Measurements from ENCODE around the gene C1QTNF6.

C1QTNF6 gene

DNA sequence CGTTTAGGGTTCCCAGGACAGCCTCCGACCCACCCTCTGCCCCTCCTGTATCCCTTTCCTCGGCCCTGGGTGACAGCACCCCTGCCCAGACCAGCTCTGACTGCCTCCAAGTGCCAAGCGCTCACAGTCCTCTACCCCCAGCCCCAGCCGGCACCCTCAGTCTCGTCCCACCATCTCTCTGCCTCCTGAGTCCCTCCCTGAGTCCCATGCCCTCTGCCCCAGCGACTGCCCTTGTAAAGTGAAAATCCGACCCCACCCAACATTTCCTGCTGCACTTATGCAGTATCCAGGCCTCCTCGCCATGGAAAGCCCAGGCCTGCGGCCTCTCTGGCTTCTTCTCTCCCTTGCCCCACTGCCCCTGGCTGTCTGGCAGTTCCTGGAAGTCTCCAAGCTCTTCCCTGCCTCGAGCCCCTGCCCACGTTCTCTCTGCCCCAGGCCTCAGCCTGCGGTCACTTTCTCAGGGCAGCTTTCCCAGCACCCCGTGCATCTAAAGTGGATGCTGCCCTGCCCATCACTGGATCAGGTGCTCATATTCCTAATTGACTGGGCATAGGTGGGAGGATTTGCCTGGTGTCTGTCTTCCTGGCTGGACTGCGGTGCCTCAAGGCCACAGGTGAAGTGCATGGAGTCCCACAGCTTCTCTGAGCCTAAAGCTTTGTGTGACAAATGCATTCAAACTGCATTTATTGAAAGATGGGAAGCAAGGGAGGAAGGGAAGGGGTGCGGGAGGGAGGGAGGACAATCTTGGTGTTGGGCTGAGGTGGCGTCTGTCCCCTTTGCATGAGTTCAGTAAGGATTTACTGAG lies 20.7 kb downstream of the C1QTNF6 start:
- DNase-seq (ENCODE audit: insufficient read length, low spot score) (no peak), FAIRE-seq (peak; percentile 5)
- TF ChIP-seq POU2F2 (IDR thresholded peaks at IDR 0.05; ENCODE audit: low read depth, low read length) (no peak), POLR2AphosphoS5 (IDR thresholded peaks at IDR 0.05; ENCODE audit: low read depth, low read length) (no peak), SPI1 (IDR thresholded peaks at IDR 0.05; ENCODE audit: low read depth, low read length) (no peak)

DNA sequence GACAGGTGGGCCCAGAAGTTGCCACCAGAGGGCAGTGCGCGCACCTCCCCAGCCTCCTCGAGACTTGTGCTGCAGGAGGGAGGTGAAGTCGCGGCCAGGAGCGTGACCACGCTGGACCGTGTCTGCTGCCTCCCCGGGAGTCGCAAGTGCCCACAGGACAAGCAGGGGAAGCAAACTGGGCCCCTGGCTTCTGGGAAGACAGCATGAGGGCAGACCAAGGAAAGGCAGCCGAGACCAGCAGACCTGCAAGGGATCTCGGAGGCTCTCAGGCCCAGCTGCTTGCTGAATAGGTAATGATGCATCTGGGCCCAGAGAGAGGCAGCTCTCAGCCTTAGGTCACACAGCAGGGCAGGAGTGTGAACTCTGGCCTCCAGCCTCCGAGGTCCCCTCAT lies 21.4 kb downstream of the C1QTNF6 start:
- DNase-seq (ENCODE audit: insufficient read length, low spot score) (peak; percentile 84), FAIRE-seq (peak; percentile 98)

DNA sequence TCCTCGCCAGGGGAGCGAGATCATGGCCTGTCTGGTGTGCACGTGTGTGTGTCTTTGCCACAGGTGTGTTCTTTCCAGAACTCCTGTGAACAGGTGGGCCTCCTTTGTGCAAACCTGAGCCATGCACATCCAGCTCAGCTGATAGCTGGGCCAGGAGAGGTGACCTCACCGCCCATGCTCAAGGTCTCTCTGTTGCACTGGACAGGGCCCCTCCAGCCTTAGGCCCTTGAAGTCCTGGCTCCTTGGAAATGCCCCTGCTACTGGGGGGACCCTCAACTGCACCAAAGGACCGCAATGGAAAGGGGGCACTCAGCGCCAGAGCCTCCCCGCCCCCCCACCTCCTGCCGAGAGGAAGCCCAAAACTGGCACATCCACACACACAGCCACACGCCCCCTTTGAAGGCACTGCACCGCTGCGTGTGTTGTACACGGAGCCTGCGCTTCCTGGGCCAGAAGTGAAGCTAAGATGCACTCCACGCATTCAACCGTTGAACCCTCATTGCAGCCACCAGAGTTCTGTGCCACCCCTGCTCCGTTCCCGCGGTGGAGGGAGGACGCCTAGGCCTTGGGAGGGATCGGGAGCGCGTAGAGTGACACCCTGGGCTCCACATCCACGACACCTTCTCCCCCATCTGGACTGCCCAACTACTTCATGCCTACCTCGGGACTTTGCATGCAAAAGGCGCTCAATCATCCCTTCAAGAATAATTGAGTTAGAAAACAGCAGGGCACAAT lies 21.9 kb downstream of the C1QTNF6 start:
- no peak for DNase-seq (ENCODE audit: insufficient read length, low spot score)
- TF ChIP-seq SPI1 (IDR thresholded peaks at IDR 0.05; ENCODE audit: low read depth, low read length) = no peak
- TF ChIP-seq POLR2AphosphoS5 (IDR thresholded peaks at IDR 0.05; ENCODE audit: low read depth, low read length) = no peak
- TF ChIP-seq POLR2A (IDR thresholded peaks at IDR 0.05; ENCODE audit: low read depth, low read length) = no peak
- no peak for TF ChIP-seq POU2F2 (IDR thresholded peaks at IDR 0.05; ENCODE audit: low read depth, low read length)
- no peak for TF ChIP-seq PAX5 (IDR thresholded peaks at IDR 0.05; ENCODE audit: insufficient read depth, low read length, severe bottlenecking)
- peak; percentile 66 for FAIRE-seq

More for the DNA sequence above, 21.4 kb downstream of the C1QTNF6 start:
- TF ChIP-seq POLR2A (IDR thresholded peaks at IDR 0.05; ENCODE audit: low read depth, low read length) (no peak), TAF1 (IDR thresholded peaks at IDR 0.05; ENCODE audit: low read depth, low read length) (no peak), SPI1 (IDR thresholded peaks at IDR 0.05; ENCODE audit: low read depth, low read length) (no peak), PAX5 (IDR thresholded peaks at IDR 0.05; ENCODE audit: insufficient read depth, low read length, severe bottlenecking) (peak; percentile 72), POLR2AphosphoS5 (IDR thresholded peaks at IDR 0.05; ENCODE audit: low read depth, low read length) (no peak)

DNA sequence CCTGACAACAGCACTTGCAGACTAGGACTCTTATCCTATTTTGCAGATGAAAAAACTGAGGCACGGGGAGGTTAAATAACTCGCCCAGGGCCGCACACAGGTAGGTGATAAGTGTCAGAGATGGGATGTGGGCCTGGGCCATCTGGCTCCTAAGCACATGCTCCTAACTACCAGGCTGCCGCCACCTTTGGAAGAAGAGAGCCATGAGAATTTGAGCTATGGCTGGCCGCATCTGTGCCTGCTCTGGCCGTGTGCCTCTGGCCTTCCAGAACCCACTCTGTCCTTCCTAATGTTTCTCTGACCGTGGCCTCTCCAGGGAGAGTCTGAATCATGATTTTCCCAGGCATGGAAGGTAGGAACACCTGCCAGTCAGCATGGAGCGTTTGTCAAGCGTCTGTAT lies 23.0 kb downstream of the C1QTNF6 start:
- DNase-seq (ENCODE audit: insufficient read length, low spot score) (no peak), FAIRE-seq (peak; percentile 74)
- TF ChIP-seq SPI1 (IDR thresholded peaks at IDR 0.05; ENCODE audit: low read depth, low read length) (no peak), POLR2A (IDR thresholded peaks at IDR 0.05; ENCODE audit: low read depth, low read length) (no peak), POLR2AphosphoS5 (IDR thresholded peaks at IDR 0.05; ENCODE audit: low read depth, low read length) (no peak), TAF1 (IDR thresholded peaks at IDR 0.05; ENCODE audit: low read depth, low read length) (no peak), PAX5 (IDR thresholded peaks at IDR 0.05; ENCODE audit: insufficient read depth, low read length, severe bottlenecking) (no peak), POU2F2 (IDR thresholded peaks at IDR 0.05; ENCODE audit: low read depth, low read length) (no peak)

DNA sequence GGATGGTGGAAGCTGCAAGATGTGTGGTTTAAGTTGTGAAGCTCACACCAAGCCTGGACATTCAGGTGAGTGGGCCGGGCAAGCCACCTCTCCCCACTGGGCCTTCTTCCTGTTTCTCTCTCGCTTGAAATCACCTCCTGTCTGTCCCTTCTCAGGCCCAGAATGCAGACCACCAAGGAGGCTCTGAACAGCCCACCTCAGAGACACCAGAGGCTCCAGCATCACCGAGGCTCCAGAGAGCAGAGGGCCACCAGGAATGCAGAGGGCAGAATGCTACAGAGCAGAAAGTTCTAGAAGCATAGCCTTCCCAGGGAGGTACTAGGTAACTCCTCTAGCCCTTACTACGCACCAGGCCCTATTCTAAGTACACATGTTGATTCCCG lies 23.6 kb downstream of the C1QTNF6 start:
- no peak for FAIRE-seq

DNA sequence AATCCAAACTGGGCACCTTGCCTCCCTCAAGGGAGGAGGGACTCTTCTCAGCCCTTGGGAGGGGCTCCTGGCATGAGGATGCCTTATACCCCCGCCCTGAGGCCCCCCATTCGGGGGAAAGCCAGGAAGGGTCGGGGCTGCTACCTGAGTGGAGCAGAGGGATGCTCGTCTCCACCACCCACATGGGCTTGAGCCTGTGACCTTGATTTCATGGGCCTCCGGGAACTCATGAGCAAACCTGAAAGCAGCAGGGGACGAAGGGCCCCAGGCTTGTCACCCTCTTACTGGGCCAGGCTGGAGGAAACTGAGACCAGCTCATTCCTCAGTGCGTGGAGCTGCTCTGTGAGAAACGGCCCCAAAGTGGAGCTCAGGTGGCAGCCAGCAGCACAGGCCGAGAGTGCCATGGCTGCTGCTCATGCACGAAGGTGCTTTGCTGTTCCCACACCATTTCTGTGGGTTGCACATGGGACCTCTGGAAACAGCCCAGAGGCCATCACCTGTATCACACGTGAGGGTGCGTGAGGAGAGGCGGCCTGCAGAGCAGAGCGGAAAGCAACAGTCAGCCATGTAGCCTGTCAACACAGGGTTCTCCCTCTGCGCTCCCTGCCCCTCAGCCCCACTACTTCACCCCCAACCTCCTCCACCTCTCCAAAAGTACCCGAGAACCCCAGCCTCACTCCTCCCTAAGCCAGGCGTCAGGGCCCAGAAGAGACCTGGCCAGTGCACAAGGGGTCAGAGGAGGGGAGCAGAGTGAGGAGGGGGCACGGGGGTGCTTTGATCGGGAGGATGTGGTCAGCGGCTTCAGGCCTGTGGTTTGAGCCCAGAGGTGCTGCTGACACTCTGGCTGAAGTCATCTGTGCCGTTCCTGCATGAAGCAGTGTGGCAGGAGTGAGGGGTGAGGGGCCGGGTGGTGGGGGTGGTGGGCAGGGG lies 24.2 kb downstream of the C1QTNF6 start:
- DNase-seq (ENCODE audit: insufficient read length, low spot score) (peak; percentile 64), FAIRE-seq (no peak)
- TF ChIP-seq POLR2A (IDR thresholded peaks at IDR 0.05; ENCODE audit: low read depth, low read length) (peak; percentile 80), TAF1 (IDR thresholded peaks at IDR 0.05; ENCODE audit: low read depth, low read length) (no peak), PAX5 (IDR thresholded peaks at IDR 0.05; ENCODE audit: insufficient read depth, low read length, severe bottlenecking) (no peak), POLR2AphosphoS5 (IDR thresholded peaks at IDR 0.05; ENCODE audit: low read depth, low read length) (peak; percentile 80), SPI1 (IDR thresholded peaks at IDR 0.05; ENCODE audit: low read depth, low read length) (no peak), POU2F2 (IDR thresholded peaks at IDR 0.05; ENCODE audit: low read depth, low read length) (peak; percentile 83)

More for the DNA sequence above, 23.6 kb downstream of the C1QTNF6 start:
- TF ChIP-seq POU2F2 (IDR thresholded peaks at IDR 0.05; ENCODE audit: low read depth, low read length) (0 out of 2 replicates have a peak, but pooled peaks have one; percentile 6), PAX5 (IDR thresholded peaks at IDR 0.05; ENCODE audit: insufficient read depth, low read length, severe bottlenecking) (no peak), SPI1 (IDR thresholded peaks at IDR 0.05; ENCODE audit: low read depth, low read length) (peak; percentile 34; the same call in 1 of the 2 replicates)
- no peak for DNase-seq (ENCODE audit: insufficient read length, low spot score)

DNA sequence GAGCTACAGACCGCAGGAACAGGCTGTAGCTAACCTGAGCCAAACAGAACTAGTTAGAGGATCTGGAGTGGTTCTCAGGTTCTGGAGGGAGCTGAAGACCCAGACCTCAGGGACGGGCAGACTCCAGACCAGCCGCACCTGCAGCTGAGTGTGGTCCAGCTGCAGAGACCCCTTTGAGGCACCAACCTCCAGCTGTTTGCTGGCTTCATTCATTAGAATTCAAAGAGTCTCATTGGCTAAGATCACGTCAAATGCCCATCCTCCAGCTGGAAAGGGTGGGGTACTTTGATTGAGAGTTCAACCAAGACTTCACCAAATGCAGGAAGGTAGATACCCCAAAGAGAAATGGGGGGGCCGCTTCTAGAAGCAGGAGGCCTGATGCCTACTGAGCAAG lies 25.0 kb downstream of the C1QTNF6 start:
- DNase-seq (ENCODE audit: insufficient read length, low spot score) = no peak
- no peak for FAIRE-seq
- TF ChIP-seq PAX5 (IDR thresholded peaks at IDR 0.05; ENCODE audit: insufficient read depth, low read length, severe bottlenecking) (no peak), POLR2A (IDR thresholded peaks at IDR 0.05; ENCODE audit: low read depth, low read length) (no peak), SPI1 (IDR thresholded peaks at IDR 0.05; ENCODE audit: low read depth, low read length) (no peak), POLR2AphosphoS5 (IDR thresholded peaks at IDR 0.05; ENCODE audit: low read depth, low read length) (no peak; the same call in 1 of the 2 replicates), POU2F2 (IDR thresholded peaks at IDR 0.05; ENCODE audit: low read depth, low read length) (no peak), TAF1 (IDR thresholded peaks at IDR 0.05; ENCODE audit: low read depth, low read length) (no peak)

DNA sequence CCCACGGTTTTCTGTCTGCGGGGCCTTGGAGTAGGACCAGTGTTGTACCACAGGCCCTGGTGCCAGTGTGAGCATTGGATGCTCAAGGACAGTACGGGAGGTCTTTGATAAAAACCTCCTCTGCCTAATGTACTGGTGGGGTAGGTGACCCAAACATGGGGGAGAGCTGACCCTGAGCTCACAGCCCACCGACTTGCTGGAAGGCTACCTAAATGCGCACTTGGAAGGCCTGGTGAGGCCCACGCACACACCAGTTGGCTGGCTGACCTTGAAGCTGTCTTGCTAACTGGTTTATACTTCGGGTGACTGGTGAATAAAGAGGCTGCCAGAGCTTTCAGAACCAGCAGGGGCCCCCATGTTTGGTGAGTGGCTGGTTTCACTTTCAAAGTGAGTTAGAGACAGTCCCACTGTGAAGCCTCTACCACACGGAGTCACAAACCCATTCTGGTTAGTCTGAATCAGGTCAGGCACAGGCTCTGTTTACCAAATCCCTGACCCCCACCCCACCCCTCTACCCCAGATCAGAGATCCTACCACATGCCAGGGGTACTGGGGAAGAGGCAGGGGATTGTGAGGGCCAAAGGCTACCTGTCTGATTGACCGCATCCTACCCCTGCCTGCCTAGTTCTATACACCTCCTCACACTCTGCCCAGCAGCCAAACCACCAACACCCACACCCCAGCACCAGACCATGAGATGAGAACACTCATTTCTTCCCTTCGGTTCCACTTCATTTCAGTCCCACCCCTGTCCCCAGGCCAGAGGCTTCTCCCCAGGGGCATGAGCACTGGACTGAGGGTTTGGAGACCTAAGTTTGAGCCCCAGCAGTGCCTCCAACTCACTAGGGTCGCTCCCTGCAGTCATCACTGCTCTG lies 25.6 kb downstream of the C1QTNF6 start:
- DNase-seq (ENCODE audit: insufficient read length, low spot score) (peak; percentile 76), FAIRE-seq (peak; percentile 100)
- TF ChIP-seq SPI1 (IDR thresholded peaks at IDR 0.05; ENCODE audit: low read depth, low read length) (peak; percentile 40), PAX5 (IDR thresholded peaks at IDR 0.05; ENCODE audit: insufficient read depth, low read length, severe bottlenecking) (peak; percentile 94), POLR2AphosphoS5 (IDR thresholded peaks at IDR 0.05; ENCODE audit: low read depth, low read length) (peak; percentile 84; the same call in 1 of the 2 replicates), POLR2A (IDR thresholded peaks at IDR 0.05; ENCODE audit: low read depth, low read length) (peak; percentile 69), POU2F2 (IDR thresholded peaks at IDR 0.05; ENCODE audit: low read depth, low read length) (peak; percentile 85), TAF1 (IDR thresholded peaks at IDR 0.05; ENCODE audit: low read depth, low read length) (peak; percentile 51)
